HG03565 (cell line): ENCODE results near the gene FRG2.
"Not testable (repeated sequence)": the region's sequence is repeated elsewhere in the genome, so short reads cannot be mapped to it uniquely, and the experiment has no call there.

Experiments
- ATAC-seq: cut with Tn5 transposase; IDR thresholded peaks from one replicate; pipeline ENCODE4 v1.9.1; 2021; ENCODE audit warnings: mild to moderate bottlenecking, moderate library complexity; ENCODE audit not compliant: unreplicated experiment

The FRG2 gene

GRCh38 chr4:190016369-190017289, 10.4 kb downstream of the FRG2 start:
- no peak for ATAC-seq

- no peak for ATAC-seq
These were observed 11.3 kb downstream of the FRG2 start for GRCh38 chr4:190015538-190016368.

GRCh38 chr4:190014771-190015537, 12.1 kb downstream of the FRG2 start:
- no peak for ATAC-seq

- not testable (repeated sequence) for ATAC-seq
These were observed 37.1 kb downstream of the FRG2 start for GRCh38 chr4:189989941-189990340.

- ATAC-seq, result no peak
These were observed 38.1 kb downstream of the FRG2 start for GRCh38 chr4:189988877-189989431.

GRCh38 chr4:189985651-189986243, 41.3 kb downstream of the FRG2 start:
- ATAC-seq, result not testable (repeated sequence)

- ATAC-seq, result not testable (repeated sequence)
These were observed 42.4 kb downstream of the FRG2 start for GRCh38 chr4:189984661-189985060.

- not testable (repeated sequence) for ATAC-seq
These were observed 43.0 kb downstream of the FRG2 start for GRCh38 chr4:189983916-189984526.

GRCh38 chr4:189981970-189982369, 45.1 kb downstream of the FRG2 start:
- no peak for ATAC-seq

GRCh38 chr4:189980292-189980691, 46.8 kb downstream of the FRG2 start:
- ATAC-seq, result not testable (repeated sequence)

- no peak for ATAC-seq
These were observed 47.6 kb downstream of the FRG2 start for GRCh38 chr4:189979196-189980047.
